MCF 10A (cell line): Measurements from ENCODE around the gene MYO5C. TPM values are rescaled to one million over a fixed set of nuclear protein-coding genes. Genes with fewer than 3 reads are reported as not detected.

Experiments used
- BruUV-seq: library from RNA; stranded (reverse); fragments of 400-500 nt; replicated peaks from 2 replicates; lab custom pipeline; 2021; lab: Mats Ljungman, UMichigan
- CTCF ChIA-PET: fragments of 300-600 bp; sonication (Branson Sonifier 250); formaldehyde crosslinking; extraction: SDS; loops from one replicate; lab custom pipeline; 2021; ENCODE audit warnings: antibody characterized with exemption, inconsistent platforms; lab: Yijun Ruan, JAX
- POLR2A ChIA-PET: fragments of 300-600, 350-650 bp; sonication (Branson Sonifier 250); formaldehyde crosslinking; extraction: SDS; loops from one replicate; lab custom pipeline; 2020; ENCODE audit warnings: antibody characterized with exemption, inconsistent platforms; lab: Yijun Ruan, JAX
- DNase-seq: peaks from one replicate; pipeline ENCODE4 v3.0.0-alpha.2; 2018; ENCODE audit not compliant: unreplicated experiment
- H3K27ac Mint-ChIP-seq: one replicate; pipeline ENCODE4 v1.8.0; 2022; ENCODE audit warnings: mild to moderate bottlenecking, low read depth, mixed read lengths; ENCODE audit not compliant: unreplicated experiment
- H3K27me3 Mint-ChIP-seq: one replicate; pipeline ENCODE4 v1.8.0; 2022; ENCODE audit warnings: mixed read lengths; ENCODE audit not compliant: insufficient read depth, unreplicated experiment
- H3K36me3 Mint-ChIP-seq: one replicate; pipeline ENCODE4 v1.8.0; 2022; ENCODE audit warnings: mild to moderate bottlenecking, moderate library complexity, mixed read lengths; ENCODE audit not compliant: insufficient read depth, unreplicated experiment
- H3K4me1 Mint-ChIP-seq: one replicate; pipeline ENCODE4 v1.8.0; 2022; ENCODE audit warnings: mixed read lengths; ENCODE audit not compliant: insufficient read depth, unreplicated experiment
- H3K4me3 Mint-ChIP-seq: one replicate; pipeline ENCODE4 v1.8.0; 2022; ENCODE audit warnings: mild to moderate bottlenecking, moderate library complexity, mixed read lengths; ENCODE audit not compliant: unreplicated experiment
- H3K9me3 Mint-ChIP-seq: one replicate; pipeline ENCODE4 v1.8.0; 2022; ENCODE audit warnings: mixed read lengths; ENCODE audit not compliant: unreplicated experiment
- intact Hi-C: fragments of 100-400 bp; cut with micrococcal nuclease; formaldehyde crosslinking; loops from 2 replicates; pipeline ENCODE4 v1.14.1; 2022
- total RNA-seq: library from RNA; stranded (reverse); gene quantifications from 2 replicates; pipeline ENCODE4 v1.2.3, GENCODE V29; 2022
- TF ChIP-seq, protein P1 (sequence below): fragments of 200-600 bp; IDR thresholded peaks from one replicate; pipeline ENCODE4 v1.8.0; 2022; ENCODE audit warnings: antibody characterized with exemption, mild to moderate bottlenecking; ENCODE audit not compliant: unreplicated experiment

MYO5C gene
- total RNA-seq, 1 experiment from 2014 or later = 29.4 TPM

DNA sequence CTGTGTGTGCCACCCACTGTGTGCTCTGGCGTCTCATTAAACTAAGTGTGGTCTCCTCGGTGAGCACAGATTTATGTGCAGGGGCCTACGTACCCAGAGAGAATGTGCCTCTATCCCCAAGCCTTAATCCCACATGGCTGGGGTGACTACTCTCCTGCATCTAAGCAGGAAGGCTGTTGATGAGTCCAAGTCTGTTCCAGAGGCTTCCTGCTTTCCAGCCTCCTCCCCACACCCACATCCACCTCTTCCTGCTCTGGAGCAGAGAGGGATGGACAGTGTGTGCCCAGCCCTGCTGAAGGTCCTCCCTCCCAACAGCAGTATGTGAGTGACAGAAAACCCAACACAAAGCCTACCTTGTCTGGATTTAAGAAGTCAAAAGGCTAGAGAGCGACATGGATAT, 144.3 kb downstream of the MYO5C start:
- Mint-ChIP-seq H3K9me3 (no peaks in the 10 kb centered on the region), H3K4me3 (no peak overlapping the region), H3K27me3 (no peaks in the 10 kb centered on the region), H3K27ac (no peak overlapping the region), H3K4me1 (no peaks in the 10 kb centered on the region), H3K36me3 (peaks cover 37% of the 10 kb centered on the region)
- no peak for DNase-seq
- ChIA-PET POLR2A (interaction anchor here (0.6 kb wide), 1 partner anchor 242 kb away, joined by 5 read pairs; no protein-coding TSS in a partner anchor), CTCF (interaction anchor here (0.5 kb wide), 1 partner anchor 185 kb away, joined by 3 read pairs; no protein-coding TSS in a partner anchor)
- no TSS peak for BruUV-seq
- TF ChIP-seq, protein P1, sequence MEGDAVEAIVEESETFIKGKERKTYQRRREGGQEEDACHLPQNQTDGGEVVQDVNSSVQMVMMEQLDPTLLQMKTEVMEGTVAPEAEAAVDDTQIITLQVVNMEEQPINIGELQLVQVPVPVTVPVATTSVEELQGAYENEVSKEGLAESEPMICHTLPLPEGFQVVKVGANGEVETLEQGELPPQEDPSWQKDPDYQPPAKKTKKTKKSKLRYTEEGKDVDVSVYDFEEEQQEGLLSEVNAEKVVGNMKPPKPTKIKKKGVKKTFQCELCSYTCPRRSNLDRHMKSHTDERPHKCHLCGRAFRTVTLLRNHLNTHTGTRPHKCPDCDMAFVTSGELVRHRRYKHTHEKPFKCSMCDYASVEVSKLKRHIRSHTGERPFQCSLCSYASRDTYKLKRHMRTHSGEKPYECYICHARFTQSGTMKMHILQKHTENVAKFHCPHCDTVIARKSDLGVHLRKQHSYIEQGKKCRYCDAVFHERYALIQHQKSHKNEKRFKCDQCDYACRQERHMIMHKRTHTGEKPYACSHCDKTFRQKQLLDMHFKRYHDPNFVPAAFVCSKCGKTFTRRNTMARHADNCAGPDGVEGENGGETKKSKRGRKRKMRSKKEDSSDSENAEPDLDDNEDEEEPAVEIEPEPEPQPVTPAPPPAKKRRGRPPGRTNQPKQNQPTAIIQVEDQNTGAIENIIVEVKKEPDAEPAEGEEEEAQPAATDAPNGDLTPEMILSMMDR = no peak
- intact Hi-C loops = no loop called here

DNA sequence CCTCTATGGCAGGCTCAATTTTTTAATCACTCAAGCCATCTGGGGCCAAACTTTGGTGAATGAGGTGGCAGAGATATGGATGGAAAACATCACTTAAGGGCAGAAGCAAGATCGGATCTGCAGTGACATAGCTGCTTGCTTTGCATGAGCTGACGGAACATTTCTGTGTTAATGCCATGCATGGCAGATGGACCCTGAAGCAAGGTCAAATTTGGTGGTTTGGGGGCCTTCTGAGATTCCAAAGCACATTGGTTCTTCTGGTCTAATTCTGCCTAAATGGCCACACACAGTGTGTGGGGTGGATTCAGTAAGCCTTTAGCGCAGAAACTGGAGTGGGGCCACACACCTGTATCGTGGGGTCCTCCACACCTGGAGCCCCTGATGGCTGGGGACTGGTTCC, 144.7 kb downstream of the MYO5C start:
- no peak overlapping the region for H3K4me3 Mint-ChIP-seq
- ChIA-PET CTCF (interaction anchor here (0.5 kb wide), 1 partner anchor 147 kb away, joined by 3 read pairs; no protein-coding TSS in a partner anchor), POLR2A (no interaction called here)
- intact Hi-C loops = no loop called here
- H3K4me1 Mint-ChIP-seq = no peaks in the 10 kb centered on the region
- no peaks in the 10 kb centered on the region for H3K9me3 Mint-ChIP-seq
- H3K36me3 Mint-ChIP-seq = peaks cover 41% of the 10 kb centered on the region
- TF ChIP-seq, protein P1 = no peak
- DNase-seq = no peak
- H3K27me3 Mint-ChIP-seq = no peaks in the 10 kb centered on the region
- no peak overlapping the region for H3K27ac Mint-ChIP-seq
- BruUV-seq = no TSS peak

DNA sequence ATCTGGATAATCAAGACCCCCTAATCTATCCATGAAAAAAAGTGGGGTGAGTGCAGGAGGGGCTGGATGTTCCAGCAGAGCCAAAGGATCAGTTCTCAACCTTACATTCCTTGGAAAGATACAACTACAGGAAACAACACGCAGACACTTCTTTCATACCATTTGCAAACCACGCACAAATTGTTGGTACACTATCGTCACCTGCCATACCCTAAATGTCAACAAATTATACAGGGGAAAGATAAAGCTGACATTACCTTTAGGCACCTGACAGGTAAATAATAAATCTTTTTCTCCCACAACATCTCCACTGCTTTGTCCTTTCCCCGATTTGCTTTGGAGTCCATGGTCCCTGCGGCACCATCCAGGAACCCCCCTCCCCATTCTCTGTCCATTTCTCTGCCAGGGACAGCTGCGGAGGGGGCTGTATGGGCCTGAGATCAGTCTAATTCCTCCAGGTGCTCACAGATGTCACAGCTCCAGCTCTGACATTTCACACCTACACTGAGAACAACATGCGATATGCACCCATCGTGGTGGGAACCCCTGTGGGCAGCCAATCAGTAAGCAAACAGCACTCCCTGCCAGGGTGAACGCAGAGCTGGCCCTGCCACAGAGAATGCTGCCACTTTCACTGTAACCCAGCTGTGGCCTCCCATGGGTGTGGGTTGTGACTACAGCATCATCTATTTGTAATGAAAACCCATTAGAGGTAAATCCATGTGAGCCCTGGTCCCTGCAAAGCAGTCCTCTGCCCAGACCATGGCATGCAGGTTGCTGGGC, 145.4 kb downstream of the MYO5C start:
- Mint-ChIP-seq H3K27ac (no peak overlapping the region), H3K36me3 (peaks cover 41% of the 10 kb centered on the region), H3K27me3 (no peaks in the 10 kb centered on the region), H3K4me1 (no peaks in the 10 kb centered on the region), H3K4me3 (no peak overlapping the region), H3K9me3 (no peaks in the 10 kb centered on the region)
- intact Hi-C loops = no loop called here
- ChIA-PET CTCF (interaction anchor here (0.5 to 1.4 kb wide), 2 partner anchors 11 to 146 kb away, joined by 3 to 12 read pairs; no protein-coding TSS in a partner anchor), POLR2A (interaction anchor here (0.6 kb wide), 1 partner anchor 28 kb away, joined by 3 read pairs; no protein-coding TSS in a partner anchor)
- no TSS peak for BruUV-seq
- TF ChIP-seq, protein P1 = no peak
- DNase-seq = no peak

DNA sequence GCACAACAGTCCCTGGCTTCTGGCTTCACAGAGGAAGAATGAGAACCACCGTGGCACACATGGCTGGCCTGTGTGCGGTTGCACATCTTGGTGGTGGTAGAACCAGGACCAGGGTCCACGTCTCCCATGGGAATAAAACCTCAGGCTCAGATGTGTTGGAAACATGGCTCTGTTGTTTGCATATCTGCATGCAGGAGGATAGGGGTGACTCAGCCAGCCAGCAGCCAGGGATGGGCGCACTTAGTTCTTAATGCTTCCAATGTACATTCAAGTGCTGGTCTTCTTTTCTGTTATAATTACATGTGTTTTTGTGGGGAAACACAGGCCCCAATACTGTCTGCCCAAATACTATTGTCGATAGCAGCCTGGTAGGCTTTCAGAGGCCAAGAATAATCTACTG, 147.2 kb downstream of the MYO5C start:
- BruUV-seq = no TSS peak
- Mint-ChIP-seq H3K27me3 (no peaks in the 10 kb centered on the region), H3K27ac (no peak overlapping the region), H3K9me3 (no peaks in the 10 kb centered on the region), H3K36me3 (peaks cover 41% of the 10 kb centered on the region), H3K4me3 (no peak overlapping the region), H3K4me1 (peaks cover 13% of the 10 kb centered on the region)
- intact Hi-C loops = no loop called here
- no peak for DNase-seq
- POLR2A ChIA-PET = interaction anchor here (0.5 kb wide), 1 partner anchor 98 kb away, joined by 3 read pairs; no protein-coding TSS in a partner anchor
- CTCF ChIA-PET = interaction anchor here (0.6 to 1.4 kb wide), 2 partner anchors 8 to 9 kb away, joined by 3 to 12 read pairs; no protein-coding TSS in a partner anchor
- TF ChIP-seq, protein P1 = no peak
